K562 (cell line): ENCODE measurements around the gene PLK1. TPM values are rescaled to one million over a fixed set of nuclear protein-coding genes. Genes with fewer than 3 reads are reported as not detected.

ENCODE experiments used
- CBX8 ChIP-seq: fragments of 200-600 bp; sonication (generic); IDR thresholded peaks from 2 replicates; pipeline ENCODE4 v1.6.1; 2012; ENCODE audit warnings: borderline replicate concordance, mixed run types, low read depth, mild to moderate bottlenecking, moderate library complexity, mixed read lengths, low read length, control low read depth, inconsistent platforms; ENCODE audit not compliant: poor library complexity, severe bottlenecking; ENCODE audit errors: extremely low read depth
- CHD1 ChIP-seq: fragments of 200-600 bp; sonication (generic); IDR thresholded peaks from one replicate; pipeline ENCODE4 v1.6.1; 2012; ENCODE audit warnings: mild to moderate bottlenecking, moderate library complexity, low read length, inconsistent platforms
- HDAC2 ChIP-seq: fragments of 450-650 bp; IDR thresholded peaks from 2 replicates; pipeline ENCODE4 v1.6.1; 2016; ENCODE audit warnings: mild to moderate bottlenecking
- HDAC3 ChIP-seq: fragments of 450-650 bp; IDR thresholded peaks from 2 replicates; pipeline ENCODE4 v1.6.1; 2018; ENCODE audit warnings: borderline replicate concordance, mild to moderate bottlenecking, moderate library complexity; ENCODE audit not compliant: partially characterized antibody
- HIVEP1 ChIP-seq: fragments of 250-450 bp; sonication (Bioruptor Pico); IDR thresholded peaks from 2 replicates; pipeline ENCODE4 v1.4.0; 2020; ENCODE audit warnings: mild to moderate bottlenecking
- HMGN3 ChIP-seq: IDR thresholded peaks from 2 replicates; pipeline ENCODE4 v1.6.1; 2011; ENCODE audit warnings: borderline replicate concordance, low read depth, mild to moderate bottlenecking, mixed read lengths, low read length; ENCODE audit not compliant: insufficient read length; ENCODE audit errors: extremely low read depth
- LARP7 ChIP-seq: fragments of 450-650 bp; IDR thresholded peaks from 2 replicates; pipeline ENCODE4 v1.6.1; 2016
- NCOA1 ChIP-seq: fragments of 450-650 bp; IDR thresholded peaks from 2 replicates; pipeline ENCODE4 v1.6.1; 2016; ENCODE audit warnings: low read depth
- POLR2AphosphoS5 ChIP-seq: IDR thresholded peaks from 2 replicates; pipeline ENCODE4 v1.6.1; 2011; ENCODE audit warnings: mild to moderate bottlenecking, low read depth, low read length, moderate library complexity; ENCODE audit not compliant: control insufficient read depth, insufficient read depth
- PURB ChIP-seq: sonication (generic); formaldehyde crosslinking; IDR thresholded peaks from 2 replicates; pipeline ENCODE4 v1.9.0; 2021; ENCODE audit warnings: low read depth, mild to moderate bottlenecking, missing genetic modification reagents
- RAD21 ChIP-seq, 2 experiments: fragments of 250-450 bp in 1 of 2; fragments of 450-650 bp in 1 of 2; sonication (Bioruptor Pico) in 1 of 2; formaldehyde crosslinking in 1 of 2; IDR thresholded peaks in 1 of 2; conservative IDR thresholded peaks in 1 of 2; 2 replicates each; pipeline versions ENCODE4 v1.4.0 to v1.8.0; 2020 to 2022; ENCODE audit warnings: mild to moderate bottlenecking in 2 of 2, moderate library complexity in 1 of 2
- RUNX1 ChIP-seq: sonication (generic); IDR thresholded peaks from 2 replicates; pipeline ENCODE4 v1.6.1; 2016; ENCODE audit warnings: antibody characterized with exemption, low read depth
- TAF7 ChIP-seq: fragments of 450-650 bp; IDR thresholded peaks from 2 replicates; pipeline ENCODE4 v1.6.1; 2016; ENCODE audit warnings: missing genetic modification characterization, missing compliant biosample characterization
- ZNF263 ChIP-seq: sonication (generic); formaldehyde crosslinking; IDR thresholded peaks from 2 replicates; pipeline ENCODE4 v1.8.0; 2022; ENCODE audit warnings: mild to moderate bottlenecking, missing genetic modification reagents, borderline replicate concordance
- ZNF395 ChIP-seq: fragments of 200-800 bp; sonication (Bioruptor generic); IDR thresholded peaks from 2 replicates; pipeline ENCODE4 v1.6.1; 2017; ENCODE audit warnings: missing genetic modification characterization, missing compliant biosample characterization
- ZNF551 ChIP-seq: fragments of 250-450 bp; sonication (Bioruptor Pico); IDR thresholded peaks from 2 replicates; pipeline ENCODE4 v1.5.0; 2021; ENCODE audit warnings: mild to moderate bottlenecking, moderate library complexity
- polyA plus RNA-seq, 8 experiments: library from polyadenylated mRNA; depleted of rRNA in 4 of 8; stranded (reverse) in 5 of 8; unstranded in 3 of 8; fragments of >200 nt; fragmentation: Nextera tagmentation in 2 of 8; fragmentation: Illumina TruSeq in 1 of 8; extraction: Ambion mirVana in 2 of 8; extraction: Trizol in 1 of 8; gene quantifications; 2 replicates each; pipeline versions ENCODE4 v1.2.1 to v1.2.3, GENCODE V29; 2011 to 2014; ENCODE audit warnings: inconsistent platforms in 1 of 8, missing spikeins in 1 of 8
- total RNA-seq, 7 experiments: library from RNA; depleted of rRNA in 6 of 7; stranded (reverse); fragments of >200 nt in 6 of 7; fragmentation: Illumina TruSeq in 2 of 7; extraction: Trizol in 2 of 7; gene quantifications; 2 replicates each; pipeline versions ENCODE4 v1.2.1 to v1.2.3, GENCODE V29; 2011 to 2021; ENCODE audit warnings: low replicate concordance in 1 of 7
- TF ChIP-seq, protein P1 (sequence below): sonication (generic); formaldehyde crosslinking; IDR thresholded peaks from 2 replicates; pipeline ENCODE4 v1.8.0; 2023; ENCODE audit warnings: missing genetic modification reagents, mild to moderate bottlenecking, borderline replicate concordance
- TF ChIP-seq, protein P2 (sequence below): fragments of 250-450 bp; sonication (Bioruptor Pico); IDR thresholded peaks from 2 replicates; pipeline ENCODE4 v1.4.0; 2020; ENCODE audit warnings: mild to moderate bottlenecking, moderate library complexity

The PLK1 gene
- total and polyA plus RNA-seq, 9 of the 15 experiments (the other 6 are each of a cell fraction or from before 2014, with no cell fraction given), result 13.6 to 212 (median 45.5) TPM

DNA sequence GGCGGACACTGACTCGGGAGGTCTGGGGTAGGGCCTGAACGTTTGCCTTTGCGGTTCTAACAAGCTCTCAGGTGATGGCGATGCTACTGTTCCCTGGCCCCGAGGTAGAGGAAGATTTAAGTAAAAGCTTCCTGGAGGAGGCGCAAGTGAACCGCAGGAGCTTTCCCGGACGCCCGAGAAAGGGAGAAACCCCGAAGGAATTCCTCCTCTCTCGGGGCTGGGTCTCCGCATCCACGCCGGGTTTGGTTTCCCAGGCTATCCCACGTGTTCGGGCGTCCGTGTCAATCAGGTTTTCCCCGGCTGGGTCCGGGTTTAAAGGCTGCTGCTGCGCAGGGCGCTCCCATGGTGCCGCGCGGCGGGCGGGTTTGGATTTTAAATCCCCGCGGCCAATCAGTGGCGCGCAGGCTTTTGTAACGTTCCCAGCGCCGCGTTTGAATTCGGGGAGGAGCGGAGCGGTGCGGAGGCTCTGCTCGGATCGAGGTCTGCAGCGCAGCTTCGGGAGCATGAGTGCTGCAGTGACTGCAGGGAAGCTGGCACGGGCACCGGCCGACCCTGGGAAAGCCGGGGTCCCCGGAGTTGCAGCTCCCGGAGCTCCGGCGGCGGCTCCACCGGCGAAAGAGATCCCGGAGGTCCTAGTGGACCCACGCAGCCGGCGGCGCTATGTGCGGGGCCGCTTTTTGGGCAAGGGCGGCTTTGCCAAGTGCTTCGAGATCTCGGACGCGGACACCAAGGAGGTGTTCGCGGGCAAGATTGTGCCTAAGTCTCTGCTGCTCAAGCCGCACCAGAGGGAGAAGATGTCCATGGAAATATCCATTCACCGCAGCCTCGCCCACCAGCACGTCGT is at the start of gene PLK1 (continued):
- TF ChIP-seq, protein P1, sequence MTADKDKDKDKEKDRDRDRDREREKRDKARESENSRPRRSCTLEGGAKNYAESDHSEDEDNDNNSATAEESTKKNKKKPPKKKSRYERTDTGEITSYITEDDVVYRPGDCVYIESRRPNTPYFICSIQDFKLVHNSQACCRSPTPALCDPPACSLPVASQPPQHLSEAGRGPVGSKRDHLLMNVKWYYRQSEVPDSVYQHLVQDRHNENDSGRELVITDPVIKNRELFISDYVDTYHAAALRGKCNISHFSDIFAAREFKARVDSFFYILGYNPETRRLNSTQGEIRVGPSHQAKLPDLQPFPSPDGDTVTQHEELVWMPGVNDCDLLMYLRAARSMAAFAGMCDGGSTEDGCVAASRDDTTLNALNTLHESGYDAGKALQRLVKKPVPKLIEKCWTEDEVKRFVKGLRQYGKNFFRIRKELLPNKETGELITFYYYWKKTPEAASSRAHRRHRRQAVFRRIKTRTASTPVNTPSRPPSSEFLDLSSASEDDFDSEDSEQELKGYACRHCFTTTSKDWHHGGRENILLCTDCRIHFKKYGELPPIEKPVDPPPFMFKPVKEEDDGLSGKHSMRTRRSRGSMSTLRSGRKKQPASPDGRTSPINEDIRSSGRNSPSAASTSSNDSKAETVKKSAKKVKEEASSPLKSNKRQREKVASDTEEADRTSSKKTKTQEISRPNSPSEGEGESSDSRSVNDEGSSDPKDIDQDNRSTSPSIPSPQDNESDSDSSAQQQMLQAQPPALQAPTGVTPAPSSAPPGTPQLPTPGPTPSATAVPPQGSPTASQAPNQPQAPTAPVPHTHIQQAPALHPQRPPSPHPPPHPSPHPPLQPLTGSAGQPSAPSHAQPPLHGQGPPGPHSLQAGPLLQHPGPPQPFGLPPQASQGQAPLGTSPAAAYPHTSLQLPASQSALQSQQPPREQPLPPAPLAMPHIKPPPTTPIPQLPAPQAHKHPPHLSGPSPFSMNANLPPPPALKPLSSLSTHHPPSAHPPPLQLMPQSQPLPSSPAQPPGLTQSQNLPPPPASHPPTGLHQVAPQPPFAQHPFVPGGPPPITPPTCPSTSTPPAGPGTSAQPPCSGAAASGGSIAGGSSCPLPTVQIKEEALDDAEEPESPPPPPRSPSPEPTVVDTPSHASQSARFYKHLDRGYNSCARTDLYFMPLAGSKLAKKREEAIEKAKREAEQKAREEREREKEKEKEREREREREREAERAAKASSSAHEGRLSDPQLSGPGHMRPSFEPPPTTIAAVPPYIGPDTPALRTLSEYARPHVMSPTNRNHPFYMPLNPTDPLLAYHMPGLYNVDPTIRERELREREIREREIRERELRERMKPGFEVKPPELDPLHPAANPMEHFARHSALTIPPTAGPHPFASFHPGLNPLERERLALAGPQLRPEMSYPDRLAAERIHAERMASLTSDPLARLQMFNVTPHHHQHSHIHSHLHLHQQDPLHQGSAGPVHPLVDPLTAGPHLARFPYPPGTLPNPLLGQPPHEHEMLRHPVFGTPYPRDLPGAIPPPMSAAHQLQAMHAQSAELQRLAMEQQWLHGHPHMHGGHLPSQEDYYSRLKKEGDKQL, result no peak
- TF ChIP-seq CHD1 (no peak), RAD21 (CRISPR knock-in tag; conservative IDR thresholded peaks at IDR 0.05 in 1 of 2, IDR thresholded peaks at IDR 0.05 in 1 of 2) (peak; percentile 59 to 73), LARP7 (no peak), CBX8 (no peak), ZNF395 (CRISPR knock-in tag) (no peak), HMGN3 (no peak), HIVEP1 (CRISPR knock-in tag) (0 out of 2 replicates have a peak, but pooled peaks have one; percentile 8), HDAC3 (no peak), NCOA1 (peak; percentile 57), HDAC2 (peak; percentile 21; the same call in 1 of the 2 replicates), POLR2AphosphoS5 (peak; percentile 45; the same call in 1 of the 2 replicates), PURB (CRISPR knock-in tag) (no peak), RUNX1 (no peak), ZNF551 (CRISPR knock-in tag) (no peak), ZNF263 (CRISPR knock-in tag) (0 out of 2 replicates have a peak, but pooled peaks have one; percentile 64), TAF7 (tag) (no peak)
- TF ChIP-seq, protein P2, sequence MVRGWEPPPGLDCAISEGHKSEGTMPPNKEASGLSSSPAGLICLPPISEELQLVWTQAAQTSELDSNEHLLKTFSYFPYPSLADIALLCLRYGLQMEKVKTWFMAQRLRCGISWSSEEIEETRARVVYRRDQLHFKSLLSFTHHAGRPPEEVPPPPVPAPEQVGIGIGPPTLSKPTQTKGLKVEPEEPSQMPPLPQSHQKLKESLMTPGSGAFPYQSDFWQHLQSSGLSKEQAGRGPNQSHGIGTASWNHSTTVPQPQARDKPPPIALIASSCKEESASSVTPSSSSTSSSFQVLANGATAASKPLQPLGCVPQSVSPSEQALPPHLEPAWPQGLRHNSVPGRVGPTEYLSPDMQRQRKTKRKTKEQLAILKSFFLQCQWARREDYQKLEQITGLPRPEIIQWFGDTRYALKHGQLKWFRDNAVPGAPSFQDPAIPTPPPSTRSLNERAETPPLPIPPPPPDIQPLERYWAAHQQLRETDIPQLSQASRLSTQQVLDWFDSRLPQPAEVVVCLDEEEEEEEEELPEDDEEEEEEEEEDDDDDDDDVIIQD (CRISPR knock-in tag), result no peak
